Ramos (cell line): ENCODE data around the gene AAGAB.

Experiments
- in situ Hi-C: fragments of 300-500 bp; cut with MboI; formaldehyde crosslinking; loops from one replicate; pipeline ENCODE4 v1.14.3; 2022; ENCODE audit warnings: low sequenced_read_pairs; ENCODE audit not compliant: unreplicated experiment

Gene AAGAB

GRCh38 chr15:67192185-67192820, 62.2 kb downstream of the AAGAB start:
- in situ Hi-C loops, result no loop called here

GRCh38 chr15:67190813-67191212, 63.6 kb downstream of the AAGAB start:
- in situ Hi-C loops, result no loop called here

GRCh38 chr15:67190326-67190725, 64.1 kb downstream of the AAGAB start:
- in situ Hi-C loops, result no loop called here

GRCh38 chr15:67189326-67190051, 65.0 kb downstream of the AAGAB start:
- in situ Hi-C loops, result no loop called here

GRCh38 chr15:67188551-67189218, 65.8 kb downstream of the AAGAB start:
- in situ Hi-C loops, result no loop called here

- in situ Hi-C loops, result no loop called here
Observed at GRCh38 chr15:67187351-67187854, 67.1 kb downstream of the AAGAB start.

- in situ Hi-C loops, result no loop called here
Observed at GRCh38 chr15:67186688-67187087, 67.8 kb downstream of the AAGAB start.

GRCh38 chr15:67186226-67186649, 68.2 kb downstream of the AAGAB start:
- in situ Hi-C loops, result no loop called here

- in situ Hi-C loops, result no loop called here
Observed at GRCh38 chr15:67185621-67186225, 68.7 kb downstream of the AAGAB start.

GRCh38 chr15:67185051-67185450, 69.4 kb downstream of the AAGAB start:
- in situ Hi-C loops, result no loop called here

GRCh38 chr15:67184208-67184925, 70.1 kb downstream of the AAGAB start:
- in situ Hi-C loops, result no loop called here

- in situ Hi-C loops, result no loop called here
Observed at GRCh38 chr15:67183443-67184169, 70.9 kb downstream of the AAGAB start.

GRCh38 chr15:67181221-67181639, 73.2 kb downstream of the AAGAB start:
- in situ Hi-C loops, result no loop called here

GRCh38 chr15:67180514-67181191, 73.8 kb downstream of the AAGAB start:
- in situ Hi-C loops, result no loop called here

- in situ Hi-C loops, result no loop called here
Observed at GRCh38 chr15:67180035-67180434, 74.4 kb downstream of the AAGAB start.

GRCh38 chr15:67179411-67179995, 75.0 kb downstream of the AAGAB start:
- in situ Hi-C loops, result no loop called here

- in situ Hi-C loops, result no loop called here
Observed at GRCh38 chr15:67178569-67179210, 75.8 kb downstream of the AAGAB start.

- in situ Hi-C loops, result no loop called here
Observed at GRCh38 chr15:67177752-67178151, 76.7 kb downstream of the AAGAB start.
